HAP-1 (cell line): ENCODE results near the gene SLC2A9.
"Not testable (repeated sequence)": the region's sequence is repeated elsewhere in the genome, so short reads cannot be mapped to it uniquely, and the experiment has no call there.

Source experiments
- DNase-seq, 2 experiments: peaks; one replicate each; pipeline ENCODE4 v3.0.0-alpha.2; 2016 to 2020; ENCODE audit warnings: low spot score in 2 of 2
- H3K27me3 ChIP-seq: fragments of 250-450 bp; sonication (Bioruptor Pico); 2 replicates; pipeline ENCODE4 v1.5.1; 2020; ENCODE audit warnings: low read depth, mild to moderate bottlenecking, moderate library complexity
- H3K36me3 ChIP-seq: fragments of 250-450 bp; sonication (Bioruptor Pico); replicated peaks from 2 replicates; pipeline ENCODE4 v1.5.1; 2020; ENCODE audit warnings: mild to moderate bottlenecking
- H3K4me1 ChIP-seq: fragments of 250-450 bp; sonication (Bioruptor Pico); 2 replicates; pipeline ENCODE4 v1.5.1; 2020; ENCODE audit warnings: mild to moderate bottlenecking
- H3K4me3 ChIP-seq: fragments of 250-450 bp; sonication (Bioruptor Pico); 2 replicates; pipeline ENCODE4 v1.5.1; 2020; ENCODE audit warnings: mild to moderate bottlenecking, moderate library complexity
- H3K9me3 ChIP-seq: fragments of 250-450 bp; sonication (Bioruptor Pico); 2 replicates; pipeline ENCODE4 v1.5.1; 2020; ENCODE audit warnings: mild to moderate bottlenecking, moderate library complexity
- in situ Hi-C: fragments of 300-500 bp; cut with MboI; formaldehyde crosslinking; loops from 3 replicates; pipeline ENCODE4 v1.14.3; 2020; ENCODE audit warnings: low sequenced_read_pairs, inconsistent platforms, mixed read lengths

Gene SLC2A9

DNA sequence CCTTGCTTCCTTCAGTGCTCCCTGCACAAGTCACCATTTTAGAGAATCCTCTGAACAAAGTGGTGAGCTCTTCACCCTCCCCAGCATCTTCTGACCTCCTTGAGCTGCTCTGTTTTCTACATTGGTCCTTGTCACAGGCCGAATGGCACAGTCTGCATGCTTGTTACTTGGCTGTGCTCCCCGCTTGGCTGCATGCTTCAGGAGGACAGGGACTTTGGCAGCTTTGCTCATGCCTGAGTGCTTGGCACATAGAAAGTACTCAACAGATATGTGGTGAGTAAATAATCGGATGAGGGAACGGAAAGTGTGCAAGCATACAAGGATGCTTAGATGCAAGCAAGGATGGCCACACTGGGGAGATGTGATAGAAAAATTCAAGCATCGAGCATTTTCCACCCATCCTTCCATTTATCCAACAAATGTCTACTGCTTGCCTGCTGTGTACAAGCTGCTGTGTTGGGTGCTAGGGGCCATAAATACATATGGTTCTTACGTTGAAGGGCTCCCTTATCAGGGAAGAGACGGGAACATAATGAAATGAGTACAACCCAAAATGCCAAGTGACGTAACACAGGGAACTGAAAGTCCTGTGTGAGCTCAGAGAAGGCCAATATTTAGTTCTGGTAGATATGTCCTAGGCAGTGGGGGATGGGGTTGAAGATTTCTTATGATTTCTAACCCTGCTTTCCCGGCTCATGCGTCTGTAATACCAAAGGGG lies 31.2 kb downstream of the SLC2A9 start:
- Histone ChIP-seq H3K9me3 (no peaks in the 10 kb centered on the region), H3K27me3 (no peaks in the 10 kb centered on the region), H3K36me3 (no peaks in the 10 kb centered on the region), H3K4me1 (no peaks in the 10 kb centered on the region), H3K4me3 (no peak overlapping the region)
- no peak for DNase-seq
- in situ Hi-C loops, result no loop called here

DNA sequence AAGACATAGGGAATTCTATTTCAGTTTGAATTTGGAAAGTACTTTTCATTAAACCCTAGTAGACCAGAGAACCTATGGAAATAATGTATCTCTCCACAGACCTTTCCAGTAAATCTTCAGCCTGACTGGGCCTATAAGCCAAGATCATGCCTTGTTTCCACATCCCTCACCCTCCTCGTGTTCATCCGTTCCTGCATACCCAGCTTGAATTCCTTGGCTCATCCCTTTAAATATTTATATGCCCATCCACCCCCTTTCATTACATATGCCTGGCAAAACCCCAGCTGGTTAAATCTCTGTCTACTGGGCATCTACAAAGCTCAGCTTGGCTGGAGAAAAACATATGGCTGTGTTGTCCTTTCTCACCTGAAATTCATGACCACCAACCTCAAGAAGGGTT lies 32.4 kb downstream of the SLC2A9 start:
- Histone ChIP-seq H3K9me3 (no peaks in the 10 kb centered on the region), H3K4me1 (no peaks in the 10 kb centered on the region), H3K36me3 (no peaks in the 10 kb centered on the region), H3K4me3 (no peak overlapping the region), H3K27me3 (no peaks in the 10 kb centered on the region)
- no peak for DNase-seq
- in situ Hi-C loops, result no loop called here

DNA sequence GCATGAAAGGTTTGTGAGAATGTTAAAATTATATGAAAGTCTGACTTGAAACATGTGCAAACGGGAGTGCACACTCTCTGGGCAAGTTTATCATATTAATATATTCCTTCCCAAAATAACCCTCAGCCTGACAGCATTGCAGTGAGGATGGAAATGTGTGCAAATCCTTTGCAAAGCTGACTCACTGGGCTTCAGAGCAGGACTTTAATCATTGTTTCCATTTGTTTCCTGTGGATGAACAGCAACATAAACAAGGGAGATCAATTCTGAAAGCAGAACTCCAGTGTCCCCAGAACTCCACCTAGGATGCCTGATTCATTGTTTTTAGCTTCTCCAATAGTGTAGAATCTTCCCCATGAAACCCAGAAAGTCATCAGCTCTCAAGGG lies 32.9 kb downstream of the SLC2A9 start:
- Histone ChIP-seq H3K4me3 (no peak overlapping the region), H3K36me3 (no peaks in the 10 kb centered on the region), H3K9me3 (no peaks in the 10 kb centered on the region), H3K27me3 (no peaks in the 10 kb centered on the region), H3K4me1 (no peaks in the 10 kb centered on the region)
- no peak for DNase-seq
- in situ Hi-C loops, result no loop called here

DNA sequence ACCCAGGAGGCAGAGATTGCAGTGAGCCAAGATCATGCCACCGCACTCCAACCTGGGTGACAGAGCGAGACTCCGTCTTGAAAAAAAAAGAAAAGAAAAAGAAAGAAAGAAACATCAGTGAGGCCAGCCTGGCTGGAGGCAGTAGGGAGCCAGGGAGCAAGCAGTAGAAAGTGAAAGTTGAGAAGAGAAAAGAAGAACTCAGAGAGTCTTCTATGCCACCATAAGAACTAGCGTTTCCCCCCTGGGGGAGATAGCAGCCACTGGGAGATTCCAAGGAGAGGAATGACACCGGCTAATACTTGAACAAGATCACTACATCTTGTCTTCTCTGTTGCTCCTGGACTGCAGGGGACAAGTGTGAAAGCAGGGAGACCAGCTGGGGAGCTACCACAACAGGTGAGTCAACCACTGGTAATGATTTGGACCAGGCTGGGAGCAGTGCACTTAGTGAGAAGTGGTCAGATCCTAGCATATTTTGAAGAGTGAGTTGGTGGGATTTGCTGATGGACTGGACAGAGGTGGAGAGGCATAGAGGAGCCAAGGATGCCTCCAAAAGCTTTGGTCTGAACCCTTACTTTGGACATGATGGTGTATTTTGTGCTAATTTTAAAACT lies 33.4 kb downstream of the SLC2A9 start:
- H3K4me1 ChIP-seq, result no peaks in the 10 kb centered on the region
- H3K9me3 ChIP-seq, result no peaks in the 10 kb centered on the region
- no peaks in the 10 kb centered on the region for H3K27me3 ChIP-seq
- in situ Hi-C loops, result no loop called here
- H3K36me3 ChIP-seq, result no peaks in the 10 kb centered on the region
- no peak overlapping the region for H3K4me3 ChIP-seq
- no peak for DNase-seq

DNA sequence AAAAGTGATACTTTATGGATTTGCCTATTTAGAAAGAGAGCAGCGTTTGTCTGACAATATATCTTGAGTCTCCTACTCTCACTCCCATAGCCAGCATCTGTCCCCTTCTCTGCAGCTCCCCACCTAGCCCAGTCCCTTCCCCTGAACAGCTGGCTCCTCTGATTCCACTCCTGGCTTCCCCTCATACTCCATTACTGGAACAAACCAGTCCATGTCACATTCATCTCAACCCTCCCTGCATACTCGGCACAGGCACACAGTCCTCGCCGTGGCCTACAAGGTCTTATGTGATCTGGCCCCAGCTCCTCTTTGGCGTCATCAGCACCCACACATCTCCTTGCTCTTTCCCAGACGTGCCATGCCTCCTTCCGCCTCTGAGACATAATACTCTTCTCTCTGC lies 36.7 kb downstream of the SLC2A9 start:
- no peaks in the 10 kb centered on the region for H3K36me3 ChIP-seq
- no peaks in the 10 kb centered on the region for H3K27me3 ChIP-seq
- DNase-seq, result no peak
- no peaks in the 10 kb centered on the region for H3K4me1 ChIP-seq
- H3K9me3 ChIP-seq, result no peaks in the 10 kb centered on the region
- no peak overlapping the region for H3K4me3 ChIP-seq
- in situ Hi-C loops, result no loop called here

DNA sequence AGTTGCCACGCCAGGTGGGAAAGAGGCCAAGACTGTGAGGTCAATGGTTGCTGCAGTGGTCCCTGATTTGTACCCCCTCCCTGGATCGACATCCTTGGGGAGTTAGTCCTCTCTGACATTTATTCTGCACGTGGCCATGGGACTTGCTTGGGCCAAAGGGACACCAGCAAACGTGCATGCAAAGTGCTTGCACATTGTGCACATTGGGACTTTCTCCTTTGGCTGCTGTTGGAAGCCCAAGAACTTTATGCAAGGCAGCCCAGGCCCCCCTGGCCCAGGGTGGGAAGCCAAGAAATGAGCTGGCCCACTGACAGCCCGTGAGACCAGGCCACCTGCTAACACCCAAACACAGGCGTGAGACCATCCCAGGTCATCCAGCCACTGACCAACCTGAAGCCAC lies 38.1 kb downstream of the SLC2A9 start:
- Histone ChIP-seq H3K36me3 (no peaks in the 10 kb centered on the region), H3K4me3 (no peak overlapping the region), H3K4me1 (no peaks in the 10 kb centered on the region), H3K9me3 (no peaks in the 10 kb centered on the region), H3K27me3 (no peaks in the 10 kb centered on the region)
- in situ Hi-C loops, result no loop called here
- no peak for DNase-seq

DNA sequence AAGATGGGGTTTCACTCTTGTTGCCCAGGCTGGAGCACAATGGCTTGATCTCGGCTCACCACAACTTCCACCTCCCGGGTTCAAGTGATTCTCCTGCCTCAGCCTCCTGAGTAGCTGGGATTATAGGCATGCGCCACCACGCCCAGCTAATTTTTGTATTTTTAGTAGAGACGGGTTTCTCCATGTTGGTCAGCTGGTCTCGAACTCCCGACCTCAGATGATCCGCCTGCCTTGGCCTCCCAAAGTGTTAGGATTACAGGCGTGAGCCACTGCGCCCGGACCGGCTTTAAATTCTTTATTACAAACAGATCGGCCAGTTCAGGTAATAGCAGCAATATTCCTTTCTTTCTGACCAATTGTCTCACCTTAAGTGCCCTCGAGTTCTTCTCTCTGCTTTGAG lies 39.4 kb downstream of the SLC2A9 start:
- not testable (repeated sequence) for H3K36me3 ChIP-seq

DNA sequence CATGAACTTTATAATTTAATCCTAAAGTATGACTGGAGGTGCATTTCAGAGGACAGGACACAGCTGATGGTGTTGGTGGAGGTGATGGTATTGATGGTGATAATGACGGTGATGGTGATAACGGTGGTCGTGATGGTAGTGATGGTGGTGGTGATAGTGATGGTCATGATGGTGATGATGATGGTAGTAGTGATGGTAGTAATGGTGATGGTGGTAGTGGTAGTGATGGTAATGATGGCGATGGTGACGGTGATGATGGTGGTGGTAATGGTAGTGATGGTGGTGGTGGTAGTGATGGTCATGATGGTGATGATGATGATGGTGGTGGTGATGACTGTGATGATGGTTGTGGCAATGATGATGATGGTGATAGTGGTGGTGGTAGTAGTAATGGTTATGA lies 40.4 kb downstream of the SLC2A9 start:
- DNase-seq, result no peak
- Histone ChIP-seq H3K9me3 (no peaks in the 10 kb centered on the region), H3K27me3 (no peaks in the 10 kb centered on the region), H3K4me1 (no peaks in the 10 kb centered on the region), H3K4me3 (no peak overlapping the region), H3K36me3 (no peaks in the 10 kb centered on the region)
- in situ Hi-C loops, result no loop called here

More for the DNA sequence above, 39.4 kb downstream of the SLC2A9 start:
- H3K9me3 ChIP-seq, H3K4me3 ChIP-seq, H3K4me1 ChIP-seq, H3K27me3 ChIP-seq, in situ Hi-C loops, DNase-seq: not testable (repeated sequence)

DNA sequence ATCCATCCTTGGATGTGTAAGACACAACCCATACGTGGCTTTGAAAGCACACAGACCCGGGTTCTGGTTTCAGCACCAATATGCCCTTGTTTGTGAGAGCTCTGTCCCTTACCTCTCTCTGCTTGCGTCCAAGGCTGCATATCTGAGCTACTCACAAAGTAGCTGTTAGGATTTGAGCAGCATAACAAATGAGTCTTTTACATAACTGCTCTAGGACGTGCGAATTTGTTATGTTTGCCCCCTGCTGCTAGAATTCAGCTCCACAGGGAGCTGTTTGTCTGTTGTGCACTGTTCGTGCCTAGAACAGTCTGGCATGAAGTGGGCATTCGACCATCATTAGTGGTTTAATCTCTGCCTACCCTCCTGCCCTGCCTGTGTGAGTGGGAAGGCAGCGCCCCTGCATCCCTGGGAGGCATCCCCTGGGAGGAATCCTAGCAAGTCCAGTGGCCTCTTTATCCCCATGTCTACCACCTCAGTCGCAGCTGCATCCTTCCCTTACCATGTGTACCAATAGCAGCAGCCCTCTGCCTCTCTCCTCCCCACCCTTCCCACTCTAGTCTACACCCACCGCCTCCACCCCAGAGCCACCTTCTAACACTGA lies 42.1 kb downstream of the SLC2A9 start:
- DNase-seq, result no peak
- Histone ChIP-seq H3K4me3 (no peak overlapping the region), H3K4me1 (no peaks in the 10 kb centered on the region), H3K27me3 (no peaks in the 10 kb centered on the region), H3K9me3 (no peaks in the 10 kb centered on the region), H3K36me3 (no peaks in the 10 kb centered on the region)
- in situ Hi-C loops, result no loop called here

DNA sequence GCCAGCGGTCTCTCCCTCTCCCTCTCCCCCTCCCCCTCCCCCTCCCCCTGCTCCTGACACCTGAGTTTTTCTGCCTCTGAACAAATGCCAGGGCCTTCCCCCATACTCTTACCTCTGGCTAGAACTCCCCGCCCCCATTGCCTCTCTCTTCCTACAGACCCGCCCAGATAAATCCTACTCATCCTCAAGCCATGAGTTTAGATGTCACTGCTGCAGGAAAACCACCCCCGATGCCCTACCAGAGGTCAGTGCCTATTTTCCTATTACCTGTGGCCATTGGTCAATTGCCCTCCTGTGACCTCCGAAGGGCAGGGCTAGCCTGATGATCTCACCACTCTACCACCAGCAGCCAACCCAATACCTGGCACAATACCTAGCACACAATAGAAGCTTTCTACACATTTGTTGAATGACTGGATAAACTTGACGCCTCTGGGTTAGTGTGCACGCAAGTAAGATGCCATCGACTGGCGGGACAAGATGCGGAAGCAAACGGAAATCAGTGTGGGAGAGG lies 43.7 kb downstream of the SLC2A9 start:
- no peak for DNase-seq
- H3K4me3 ChIP-seq, result no peak overlapping the region
- no peaks in the 10 kb centered on the region for H3K27me3 ChIP-seq
- no peaks in the 10 kb centered on the region for H3K4me1 ChIP-seq
- H3K9me3 ChIP-seq, result no peaks in the 10 kb centered on the region
- no peaks in the 10 kb centered on the region for H3K36me3 ChIP-seq
- in situ Hi-C loops, result no loop called here

DNA sequence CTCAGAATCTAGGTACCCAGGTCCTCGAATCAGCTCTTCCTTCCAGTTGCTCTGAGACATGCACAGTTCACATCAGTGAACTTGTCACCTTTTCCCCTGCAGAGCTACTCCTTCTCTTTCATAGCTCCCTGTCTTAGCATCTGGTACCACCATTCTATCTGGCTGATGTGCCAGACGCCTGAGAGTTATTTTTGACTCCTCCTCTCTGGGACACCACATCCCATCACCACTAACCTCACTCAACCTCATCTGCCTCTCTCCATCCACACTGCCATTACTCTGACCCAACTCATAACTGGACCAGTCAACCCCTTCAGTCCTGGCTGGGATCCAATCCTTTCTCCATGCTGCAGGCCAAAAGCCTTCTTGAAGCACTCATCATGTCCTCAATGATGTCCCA lies 44.5 kb downstream of the SLC2A9 start:
- no peaks in the 10 kb centered on the region for H3K4me1 ChIP-seq
- H3K27me3 ChIP-seq, result no peaks in the 10 kb centered on the region
- no peak overlapping the region for H3K4me3 ChIP-seq
- no peaks in the 10 kb centered on the region for H3K36me3 ChIP-seq
- in situ Hi-C loops, result no loop called here
- H3K9me3 ChIP-seq, result no peaks in the 10 kb centered on the region
- DNase-seq, result no peak

DNA sequence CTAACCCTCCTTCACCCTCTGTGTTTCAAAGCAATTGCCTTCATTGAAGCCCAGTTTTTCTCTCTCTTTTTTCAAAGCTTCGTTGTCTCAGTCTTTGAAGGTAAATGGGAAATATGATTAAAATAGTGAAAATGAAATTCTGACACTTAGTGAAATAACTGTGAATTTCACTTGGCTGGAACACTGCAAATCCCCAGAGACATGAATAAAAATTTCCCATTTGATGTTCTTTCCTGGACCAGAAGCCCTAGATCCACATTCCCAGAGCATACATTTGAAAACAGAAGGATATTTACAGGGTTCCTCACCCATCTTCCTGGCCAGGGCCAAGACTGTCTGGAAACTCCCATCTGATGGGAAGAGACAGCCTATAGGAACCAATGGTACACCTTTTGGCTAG lies 45.0 kb downstream of the SLC2A9 start:
- Histone ChIP-seq H3K36me3 (no peaks in the 10 kb centered on the region), H3K4me3 (no peak overlapping the region), H3K4me1 (no peaks in the 10 kb centered on the region), H3K27me3 (no peaks in the 10 kb centered on the region), H3K9me3 (no peaks in the 10 kb centered on the region)
- in situ Hi-C loops, result no loop called here
- no peak for DNase-seq

DNA sequence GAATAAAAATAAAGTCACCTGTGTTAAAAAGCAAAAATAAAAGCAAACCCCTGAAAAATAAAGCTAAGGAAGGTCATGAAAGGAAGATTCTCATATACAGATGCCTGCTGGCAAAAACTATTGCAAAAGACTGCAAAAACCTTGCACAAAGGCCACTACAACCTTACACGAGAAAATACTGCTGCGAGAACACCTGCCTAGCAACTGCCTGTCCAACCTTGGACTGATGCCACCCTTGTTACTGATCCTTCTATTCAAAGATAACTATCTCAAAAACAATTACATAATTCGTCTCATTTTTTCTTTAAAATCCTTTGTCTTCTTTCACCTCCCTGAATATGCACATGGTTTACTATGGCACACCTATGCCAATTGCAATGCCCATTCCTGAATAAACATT lies 49.6 kb downstream of the SLC2A9 start:
- Histone ChIP-seq H3K4me3 (no peak overlapping the region), H3K9me3 (no peaks in the 10 kb centered on the region), H3K4me1 (no peaks in the 10 kb centered on the region), H3K36me3 (no peaks in the 10 kb centered on the region), H3K27me3 (no peaks in the 10 kb centered on the region)
- in situ Hi-C loops, result no loop called here
- DNase-seq, result no peak

DNA sequence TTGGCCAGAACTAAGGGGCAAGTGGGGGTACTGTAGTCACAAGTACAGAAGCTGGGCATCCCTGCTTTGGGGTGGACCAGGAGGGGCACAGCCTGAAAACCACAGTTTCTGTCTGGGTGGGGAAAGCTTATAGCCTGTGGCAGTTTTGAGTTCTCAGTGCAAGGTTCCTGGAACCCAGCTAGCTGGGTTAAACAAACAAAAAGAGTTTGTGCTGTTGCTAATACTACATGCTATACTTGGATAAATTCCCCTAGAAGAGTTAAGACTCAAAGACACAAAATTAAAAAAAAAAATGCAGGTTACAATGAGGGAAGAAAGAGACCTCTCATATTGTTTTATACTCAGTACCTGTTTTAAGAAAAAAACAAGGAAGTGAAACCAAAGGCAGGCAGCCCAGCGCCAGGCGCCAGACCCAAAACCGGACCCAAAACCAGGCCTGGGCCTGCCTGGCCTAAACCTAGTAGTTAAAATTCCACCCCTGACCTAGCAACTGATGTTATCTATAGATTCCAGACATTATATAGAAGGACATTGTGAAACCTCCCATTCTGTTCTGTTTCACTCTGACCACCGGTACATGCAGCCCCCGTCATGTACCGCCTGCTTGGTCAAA lies 50.8 kb downstream of the SLC2A9 start:
- Histone ChIP-seq H3K27me3 (no peaks in the 10 kb centered on the region), H3K9me3 (no peaks in the 10 kb centered on the region), H3K4me1 (no peaks in the 10 kb centered on the region), H3K36me3 (no peaks in the 10 kb centered on the region), H3K4me3 (no peak overlapping the region)
- DNase-seq, result no peak
- in situ Hi-C loops, result no loop called here
